Muscle layer of duodenum (tissue), 2 donors: Measurements from ENCODE around the gene C2orf68.
A peak's percentile ranks its signal among the peaks of the same experiment; 100 is the strongest.
"Not testable (repeated sequence)": the region's sequence is repeated elsewhere in the genome, so short reads cannot be mapped to it uniquely, and the experiment has no call there.

Experiments used
- H3K27ac ChIP-seq: one replicate; pipeline ENCODE4 v1.7.0; 2013; ENCODE audit warnings: mild to moderate bottlenecking, low read length
- H3K27me3 ChIP-seq: one replicate; pipeline ENCODE4 v1.7.0; 2013; ENCODE audit warnings: low read depth, mild to moderate bottlenecking, control low read depth, low read length
- H3K36me3 ChIP-seq, 2 donors: one replicate each; pipeline ENCODE4 v1.7.0; 2013; ENCODE audit warnings: low read length in 2 of 2, control low read depth in 1 of 2, mild to moderate bottlenecking in 1 of 2; ENCODE audit not compliant: insufficient read depth in 2 of 2, control insufficient read depth in 1 of 2
- H3K4me1 ChIP-seq, 2 donors: one replicate each; pipeline ENCODE4 v1.7.0; 2013; ENCODE audit warnings: low read length in 2 of 2, mild to moderate bottlenecking in 2 of 2, control low read depth in 1 of 2, moderate library complexity in 1 of 2; ENCODE audit not compliant: insufficient read depth in 2 of 2, control insufficient read depth in 1 of 2
- H3K4me3 ChIP-seq, 2 donors: one replicate each; pipeline ENCODE4 v1.7.0; 2013; ENCODE audit warnings: low read length in 2 of 2, low read depth in 1 of 2, mild to moderate bottlenecking in 1 of 2
- H3K9me3 ChIP-seq, 2 donors: one replicate each; pipeline ENCODE4 v1.7.0; 2013; ENCODE audit warnings: low read length in 2 of 2, control low read depth in 1 of 2, mild to moderate bottlenecking in 1 of 2; ENCODE audit not compliant: control insufficient read depth in 1 of 2
- donor health status: healthy.

The C2orf68 gene

GRCh38 chr2:85604568-85605339 is 7.1 kb downstream of the C2orf68 start:
- H3K36me3 ChIP-seq, result peaks cover 11 to 31% of the 10 kb centered on the region in 2 donors
- peaks cover 8 to 36% of the 10 kb centered on the region in 2 donors for H3K4me1 ChIP-seq
- H3K27ac ChIP-seq, result no peak overlapping the region
- H3K9me3 ChIP-seq, result no peaks in the 10 kb centered on the region
- H3K27me3 ChIP-seq, result no peaks in the 10 kb centered on the region
- H3K4me3 ChIP-seq, result no peak overlapping the region

- Histone ChIP-seq H3K36me3 (peaks cover 13 to 31% of the 10 kb centered on the region in 2 donors), H3K4me3 (peak overlapping the region in 1 of 2 donors; percentile 79), H3K4me1 (peaks cover 8 to 32% of the 10 kb centered on the region in 2 donors)
- H3K27me3 ChIP-seq, H3K27ac ChIP-seq, H3K9me3 ChIP-seq: not testable (repeated sequence)
Observed at GRCh38 chr2:85604133-85604444, 7.8 kb downstream of the C2orf68 start.

GRCh38 chr2:85602476-85603234 is 9.2 kb downstream of the C2orf68 start, which contains the start of gene TMEM150A:
TMEM150A (minus strand) TSS chr2:85602698; CDS start chr2:85601948, 750 bp downstream.
- peaks cover 8 to 29% of the 10 kb centered on the region in 2 donors for H3K4me1 ChIP-seq

GRCh38 chr2:85601771-85602475 is 9.9 kb downstream of the C2orf68 start:
- Histone ChIP-seq H3K4me3 (peak overlapping the region; percentile 78 to 79), H3K4me1 (peaks cover 10 to 34% of the 10 kb centered on the region in 2 donors), H3K27me3 (no peaks in the 10 kb centered on the region), H3K9me3 (no peaks in the 10 kb centered on the region), H3K36me3 (peaks cover 20 to 31% of the 10 kb centered on the region in 2 donors), H3K27ac (peak overlapping the region; percentile 65)

More at GRCh38 chr2:85602476-85603234, 9.2 kb downstream of the C2orf68 start, which contains the start of gene TMEM150A:
- Histone ChIP-seq H3K36me3 (peaks cover 14 to 31% of the 10 kb centered on the region in 2 donors), H3K9me3 (no peaks in the 10 kb centered on the region), H3K27me3 (no peaks in the 10 kb centered on the region), H3K4me3 (peak within 1 kb of the TSS; percentile 79 to 88), H3K27ac (peak within 1 kb of the TSS; percentile 72)

- peaks cover 17 to 42% of the 10 kb centered on the region in 2 donors for H3K4me1 ChIP-seq
- no peaks in the 10 kb centered on the region for H3K9me3 ChIP-seq
- peak overlapping the region; percentile 78 to 79 for H3K4me3 ChIP-seq
- no peaks in the 10 kb centered on the region for H3K27me3 ChIP-seq
- H3K27ac ChIP-seq, result peak overlapping the region; percentile 65
- H3K36me3 ChIP-seq, result peaks cover 22 to 27% of the 10 kb centered on the region in 2 donors
Observed at GRCh38 chr2:85600951-85601770, 10.7 kb downstream of the C2orf68 start.

- Histone ChIP-seq H3K9me3 (no peaks in the 10 kb centered on the region), H3K27ac (no peak overlapping the region), H3K27me3 (no peaks in the 10 kb centered on the region), H3K36me3 (peaks cover 22 to 27% of the 10 kb centered on the region in 2 donors), H3K4me1 (peaks cover 19 to 37% of the 10 kb centered on the region in 2 donors), H3K4me3 (no peak overlapping the region)
Observed at GRCh38 chr2:85600235-85600575, 11.7 kb downstream of the C2orf68 start.

GRCh38 chr2:85599468-85600234 is 12.2 kb downstream of the C2orf68 start:
- Histone ChIP-seq H3K27me3 (no peaks in the 10 kb centered on the region), H3K36me3 (peaks cover 22 to 27% of the 10 kb centered on the region in 2 donors), H3K4me3 (no peak overlapping the region), H3K4me1 (peaks cover 19 to 35% of the 10 kb centered on the region in 2 donors), H3K9me3 (no peaks in the 10 kb centered on the region), H3K27ac (no peak overlapping the region)

- H3K27ac ChIP-seq, result no peak overlapping the region
- no peaks in the 10 kb centered on the region for H3K9me3 ChIP-seq
- H3K27me3 ChIP-seq, result no peaks in the 10 kb centered on the region
- no peak overlapping the region for H3K4me3 ChIP-seq
- peaks cover 19 to 31% of the 10 kb centered on the region in 2 donors for H3K4me1 ChIP-seq
- H3K36me3 ChIP-seq, result peaks cover 22 to 27% of the 10 kb centered on the region in 2 donors
Observed at GRCh38 chr2:85598594-85599340, 13.1 kb downstream of the C2orf68 start.

GRCh38 chr2:85597241-85597640 is 14.6 kb downstream of the C2orf68 start:
- Histone ChIP-seq H3K4me3 (no peak overlapping the region), H3K4me1 (peaks cover 19 to 29% of the 10 kb centered on the region in 2 donors), H3K36me3 (peaks cover 22 to 27% of the 10 kb centered on the region in 2 donors), H3K27me3 (no peaks in the 10 kb centered on the region), H3K27ac (no peak overlapping the region), H3K9me3 (no peaks in the 10 kb centered on the region)
